Ovary (tissue), 9 donors: ENCODE results near the gene PTEN. TPM values are rescaled to one million over a fixed set of nuclear protein-coding genes. Genes with fewer than 3 reads are reported as not detected.

Experiments used
- DNase-seq, 5 donors: peaks; one replicate each; pipeline ENCODE4 v3.0.0-alpha.2; 2019 to 2020
- H3K27ac ChIP-seq, 2 donors: fragments of 200-600 bp; one replicate each; pipeline versions ENCODE4 v1.5.1 to v1.8.0; 2019 to 2022
- H3K27me3 ChIP-seq: fragments of 200-600 bp; one replicate; pipeline ENCODE4 v1.8.0; 2022
- H3K36me3 ChIP-seq: fragments of 200-600 bp; sonication (generic); one replicate; pipeline ENCODE4 v1.5.1; 2019
- H3K4me1 ChIP-seq: one replicate; pipeline ENCODE4 v1.8.1; 2013; ENCODE audit warnings: mild to moderate bottlenecking, moderate library complexity; ENCODE audit not compliant: insufficient read depth
- H3K4me3 ChIP-seq: fragments of 200-600 bp; sonication (generic); one replicate; pipeline ENCODE4 v1.5.1; 2017
- H3K9me3 ChIP-seq, 2 donors: fragments of 200-600 bp in 1 of 2; sonication (generic) in 1 of 2; one replicate each; pipeline versions ENCODE4 v1.5.1 to v1.8.1; 2013 to 2019; ENCODE audit warnings: mild to moderate bottlenecking in 1 of 2, moderate library complexity in 1 of 2
- CTCF ChIP-seq, 3 donors: fragments of 450-650 bp in 2 of 3; fragments of 200-600 bp in 1 of 3; IDR thresholded peaks; one replicate each; pipeline versions ENCODE4 v1.5.1 to v1.8.0; 2016 to 2022; ENCODE audit warnings: antibody characterized with exemption in 3 of 3, mild to moderate bottlenecking in 1 of 3
- EP300 ChIP-seq: sonication (generic); formaldehyde crosslinking; IDR thresholded peaks from one replicate; pipeline ENCODE4 v1.6.1; 2017; ENCODE audit warnings: antibody characterized with exemption
- POLR2A ChIP-seq: fragments of 450-650 bp; IDR thresholded peaks from one replicate; pipeline ENCODE4 v1.6.1; 2017; ENCODE audit warnings: antibody characterized with exemption, mild to moderate bottlenecking, moderate library complexity
- WGBS, 3 donors: extraction: QIAGEN DNeasy Blood & Tissue Kit in 1 of 3; methylation state at CpG; one replicate each; pipeline versions ENCODE4 v1.1.5 to v1.1.7; 2013 to 2017; 5-methylcytosine and 5-hydroxymethylcytosine counted together
- intact Hi-C, 4 donors: fragments of 100-400 bp; cut with DNase I; formaldehyde crosslinking; loops; one replicate each; pipeline versions ENCODE4 v1.11.0 to v1.15.1; 2022 to 2023
- polyA plus RNA-seq, 2 donors: library from polyadenylated mRNA; stranded (reverse); fragments of 200-250 nt in 1 of 2; fragments of 350-450 nt in 1 of 2; fragmentation: Illumina TruSeq in 1 of 2; extraction: RNeasy Lipid Tissue Mini Kit (QIAGEN cat#74804) in 1 of 2; gene quantifications; one replicate each; pipeline ENCODE4 v1.2.3, GENCODE V29; 2013 to 2014
- total RNA-seq, 7 donors: library from RNA; depleted of rRNA in 2 of 7; stranded (reverse); fragments of >200 nt in 2 of 7; fragmentation: NEBNext Ultra II Directional in 3 of 7; extraction: Animal tissue kit (Norgen Biotek cat#: 25700) in 3 of 7; gene quantifications; one replicate each; pipeline versions ENCODE4 v1.1.0 to v1.2.4, GENCODE V29; 2016 to 2023
- donor health status: DM: no; HTN: no; CAD: no; lungs with moderate emphysema.
- donor health status: DM: no; HTN: no; CAD: no.
- donor health status: Bipolar disorder and iron deficiency.
- donor health status: DM: yes; HTN: yes; CAD: no.
- donor health status: DM: no; HTN: no; CAD: no.
- donor health status: DM: yes; HTN: yes; CAD: no.

PTEN gene
- total and polyA plus RNA-seq, 9 donors = 23.7 to 182 (median 84.7) TPM

GRCh38 chr10:87930934-87931835 is 67.8 kb downstream of the PTEN start:
- intact Hi-C loops = no loop called here
- no peak for DNase-seq
- H3K27ac ChIP-seq = no peak overlapping the region
- no peaks in the 10 kb centered on the region for H3K27me3 ChIP-seq
- H3K9me3 ChIP-seq = no peaks in the 10 kb centered on the region
- 62 to 72% (median 72%) methylated on average over 4 of the region's 4 CpGs for WGBS, 3 donors
- no peak overlapping the region for H3K4me3 ChIP-seq
- TF ChIP-seq EP300 (no peak), POLR2A (no peak), CTCF (IDR thresholded peaks at IDR 0.05) (no peak)
- peaks cover 4% of the 10 kb centered on the region for H3K4me1 ChIP-seq
- H3K36me3 ChIP-seq = no peaks in the 10 kb centered on the region

DNA sequence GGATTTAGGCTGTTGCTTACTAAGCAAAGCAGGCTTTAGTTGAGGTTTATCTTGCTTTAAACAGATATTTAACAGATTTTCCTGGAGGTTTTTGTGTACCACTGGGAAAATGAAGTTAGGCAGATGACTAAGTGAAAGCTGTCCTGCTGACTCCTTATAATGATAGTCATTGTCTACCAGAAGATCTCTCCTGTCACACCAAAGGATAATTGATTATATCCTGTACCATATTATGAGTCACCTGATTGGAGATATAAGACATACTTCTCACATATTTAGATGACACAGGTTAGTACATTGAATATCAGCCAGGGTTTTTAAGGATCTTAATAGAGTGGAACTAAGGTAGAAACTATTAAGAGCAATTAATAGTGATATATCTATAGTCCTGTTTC is 68.4 kb downstream of the PTEN start:
- H3K9me3 ChIP-seq = no peaks in the 10 kb centered on the region
- peaks cover 1% of the 10 kb centered on the region for H3K4me1 ChIP-seq
- TF ChIP-seq EP300 (no peak), CTCF (IDR thresholded peaks at IDR 0.05) (no peak), POLR2A (no peak)
- intact Hi-C loops = no loop called here
- H3K4me3 ChIP-seq = no peak overlapping the region
- H3K27me3 ChIP-seq = no peaks in the 10 kb centered on the region
- no peak overlapping the region for H3K27ac ChIP-seq
- no peak for DNase-seq
- H3K36me3 ChIP-seq = no peaks in the 10 kb centered on the region

DNA sequence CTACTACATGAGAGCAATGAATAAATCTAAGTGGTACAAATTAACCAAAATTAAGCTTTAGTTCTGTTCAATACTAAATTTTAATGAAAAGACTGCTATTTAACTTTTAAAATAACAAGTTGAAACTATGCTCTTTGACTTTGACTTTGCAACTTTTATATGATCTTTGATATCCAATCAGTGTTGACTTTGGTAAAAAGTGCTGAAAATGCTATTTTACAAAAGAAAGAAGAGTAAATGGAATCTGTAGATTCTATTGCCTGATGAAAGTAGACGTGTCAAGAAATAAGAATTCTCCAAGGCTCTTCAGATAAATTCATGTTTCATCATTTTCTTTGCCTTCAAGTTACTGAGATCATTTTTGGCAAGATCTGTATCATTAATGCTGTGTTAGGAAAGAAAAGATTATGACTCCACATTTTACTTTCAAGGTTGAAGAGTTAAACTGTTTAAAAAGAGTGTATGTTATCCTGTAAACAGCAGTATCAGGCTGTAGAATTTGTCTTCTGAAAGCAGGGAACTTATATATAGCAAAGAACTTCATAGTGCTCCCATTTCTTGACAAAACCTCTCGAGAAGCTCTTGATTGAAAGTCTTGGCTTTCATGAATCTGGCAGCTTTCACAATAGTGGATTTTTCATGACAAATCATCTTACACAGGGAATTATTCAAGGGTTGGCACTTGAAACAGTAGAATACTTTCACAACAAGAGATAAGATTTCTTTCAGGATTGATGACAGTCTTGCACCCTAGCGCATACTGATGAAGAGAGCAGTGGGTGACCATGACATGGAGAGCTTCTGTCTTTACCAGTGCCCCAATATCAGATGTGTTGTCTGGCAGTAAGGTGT is 72.1 kb downstream of the PTEN start:
- no peaks in the 10 kb centered on the region for H3K36me3 ChIP-seq
- H3K27me3 ChIP-seq = no peaks in the 10 kb centered on the region
- H3K27ac ChIP-seq = no peak overlapping the region
- no peak for DNase-seq
- intact Hi-C loops = no loop called here
- WGBS, 3 donors = 76 to 90% (median 89%) methylated on average over 3 of the region's 3 CpGs
- H3K4me1 ChIP-seq = peaks cover 2% of the 10 kb centered on the region
- no peaks in the 10 kb centered on the region for H3K9me3 ChIP-seq
- no peak overlapping the region for H3K4me3 ChIP-seq
- TF ChIP-seq CTCF (IDR thresholded peaks at IDR 0.05) (no peak), POLR2A (no peak), EP300 (no peak)

- Histone ChIP-seq H3K27me3 (no peaks in the 10 kb centered on the region), H3K36me3 (no peaks in the 10 kb centered on the region), H3K27ac (no peak overlapping the region), H3K9me3 (no peaks in the 10 kb centered on the region), H3K4me3 (no peak overlapping the region), H3K4me1 (peaks cover 2% of the 10 kb centered on the region)
- WGBS, 3 donors = 87 to 93% (median 90%) methylated on average over 6 of the region's 6 CpGs
- no peak for TF ChIP-seq CTCF (IDR thresholded peaks at IDR 0.05)
- no peak for TF ChIP-seq POLR2A
- intact Hi-C loops = no loop called here
- no peak for DNase-seq
Measured at GRCh38 chr10:87940210-87940609, 76.8 kb downstream of the PTEN start.
